Hindlimb muscle (tissue), 1 donor: ENCODE measurements around the gene KCNH8. TPM values are rescaled to one million over a fixed set of nuclear protein-coding genes. Genes with fewer than 3 reads are reported as not detected.
"Not testable (repeated sequence)": the region's sequence is repeated elsewhere in the genome, so short reads cannot be mapped to it uniquely, and the experiment has no call there.

ENCODE experiments used
- DNase-seq: peaks from one replicate; pipeline ENCODE4 v3.0.0-alpha.2; 2013
- polyA plus RNA-seq: library from polyadenylated mRNA; unstranded; fragments of 120-200 nt; gene quantifications from one replicate; pipeline ENCODE4 v1.2.1, GENCODE V29; 2013; ENCODE audit not compliant: insufficient read length

The KCNH8 gene
- polyA plus RNA-seq, 1 donor, result 0.04 TPM

GRCh38 chr3:19183584-19183983, 35.3 kb downstream of the KCNH8 start:
- DNase-seq, result no peak

- DNase-seq, result no peak
Measured at GRCh38 chr3:19190126-19190525, 41.8 kb downstream of the KCNH8 start.

- DNase-seq, result no peak
Measured at GRCh38 chr3:19190602-19191001, 42.3 kb downstream of the KCNH8 start.

- no peak for DNase-seq
Measured at GRCh38 chr3:19199131-19199530, 50.8 kb downstream of the KCNH8 start.

- no peak for DNase-seq
Measured at GRCh38 chr3:19202303-19202702, 54.0 kb downstream of the KCNH8 start.

- no peak for DNase-seq
Measured at GRCh38 chr3:19202754-19203153, 54.4 kb downstream of the KCNH8 start.

- no peak for DNase-seq
Measured at GRCh38 chr3:19206540-19206939, 58.2 kb downstream of the KCNH8 start.

GRCh38 chr3:19213603-19214220, 65.4 kb downstream of the KCNH8 start:
- no peak for DNase-seq

GRCh38 chr3:19215427-19215826, 67.1 kb downstream of the KCNH8 start:
- no peak for DNase-seq

- DNase-seq, result no peak
Measured at GRCh38 chr3:19216669-19217337, 68.5 kb downstream of the KCNH8 start.

GRCh38 chr3:19220311-19220710, 72.0 kb downstream of the KCNH8 start:
- no peak for DNase-seq

GRCh38 chr3:19221081-19221480, 72.8 kb downstream of the KCNH8 start:
- no peak for DNase-seq

GRCh38 chr3:19226479-19226878, 78.2 kb downstream of the KCNH8 start:
- no peak for DNase-seq

GRCh38 chr3:19228167-19228566, 79.9 kb downstream of the KCNH8 start:
- no peak for DNase-seq

GRCh38 chr3:19229086-19229485, 80.8 kb downstream of the KCNH8 start:
- no peak for DNase-seq

GRCh38 chr3:19229881-19230280, 81.6 kb downstream of the KCNH8 start:
- DNase-seq, result not testable (repeated sequence)

- DNase-seq, result no peak
Measured at GRCh38 chr3:19231792-19232461, 83.6 kb downstream of the KCNH8 start.

- no peak for DNase-seq
Measured at GRCh38 chr3:19232566-19232965, 84.3 kb downstream of the KCNH8 start.

GRCh38 chr3:19233882-19234784, 85.8 kb downstream of the KCNH8 start:
- not testable (repeated sequence) for DNase-seq

GRCh38 chr3:19248143-19248542, 99.8 kb downstream of the KCNH8 start:
- DNase-seq, result no peak

GRCh38 chr3:19248767-19249166, 100.5 kb downstream of the KCNH8 start:
- DNase-seq, result no peak

GRCh38 chr3:19250959-19251610, 102.8 kb downstream of the KCNH8 start:
- no peak for DNase-seq
